Erythroblast (primary cell): Measurements from ENCODE around the gene HDGFL2.

Experiments
- GATA1 ChIP-seq: IDR thresholded peaks from 2 replicates; pipeline ENCODE4 v1.6.1; 2011; ENCODE audit warnings: low read depth, mild to moderate bottlenecking, control low read depth, low read length, moderate library complexity
- POLR2A ChIP-seq: IDR thresholded peaks from 2 replicates; pipeline ENCODE4 v1.6.1; 2011; ENCODE audit warnings: mild to moderate bottlenecking, low read length

DNA sequence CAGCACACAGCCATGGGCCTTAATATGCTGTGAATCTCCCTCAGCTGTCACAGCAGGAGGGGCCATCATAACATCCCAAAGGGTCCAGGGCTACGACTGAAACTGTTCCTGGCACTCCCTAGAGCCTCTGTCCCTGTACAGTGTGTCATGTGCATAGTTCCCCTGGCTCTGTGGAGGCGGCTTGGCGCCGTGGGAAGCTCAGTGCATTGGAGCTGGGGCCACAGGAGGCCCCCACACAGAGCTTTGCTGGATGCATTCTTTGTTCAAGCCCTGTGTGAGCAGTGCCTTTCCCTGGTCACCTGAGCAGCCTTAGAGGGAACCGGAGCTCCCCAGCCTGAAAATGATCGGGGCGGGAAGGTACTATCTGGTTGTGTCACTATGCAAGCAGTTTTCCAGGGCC, 35.9 kb upstream of the HDGFL2 start:
- TF ChIP-seq POLR2A, result no peak
- no peak for TF ChIP-seq GATA1
